ENCODE results near the gene DDX53. TPM values are rescaled to one million over a fixed set of nuclear protein-coding genes. Genes with fewer than 3 reads are reported as not detected.

The DDX53 gene
- not detected for total RNA-seq

GRCh38 chrX:22999696-23000223 is at the start of gene DDX53:
DDX53 (plus strand) TSS chrX:22999960; CDS start chrX:23000058, 98 bp downstream.
- ATAC-seq: no peak

GRCh38 chrX:22950269-22951266 is 49.2 kb upstream of the DDX53 start:
- ATAC-seq: peak; percentile 57

- no peak for ATAC-seq
These were observed 47.8 kb upstream of the DDX53 start for GRCh38 chrX:22952010-22952409.

GRCh38 chrX:22958250-22958649 is 41.5 kb upstream of the DDX53 start:
- no peak for ATAC-seq

GRCh38 chrX:22959204-22959920 is 40.4 kb upstream of the DDX53 start:
- no peak for ATAC-seq

- ATAC-seq: no peak
These were observed 36.6 kb upstream of the DDX53 start for GRCh38 chrX:22963196-22963595.

- no peak for ATAC-seq
These were observed 31.3 kb upstream of the DDX53 start for GRCh38 chrX:22968494-22968893.

GRCh38 chrX:22969411-22969810 is 30.3 kb upstream of the DDX53 start:
- ATAC-seq: no peak

GRCh38 chrX:22970861-22971260 is 28.9 kb upstream of the DDX53 start:
- ATAC-seq: no peak

- no peak for ATAC-seq
These were observed 25.1 kb upstream of the DDX53 start for GRCh38 chrX:22974616-22975015.

- no peak for ATAC-seq
These were observed 24.0 kb upstream of the DDX53 start for GRCh38 chrX:22975786-22976185.

- no peak for ATAC-seq
These were observed 13.8 kb upstream of the DDX53 start for GRCh38 chrX:22985958-22986357.

- ATAC-seq: no peak
These were observed 12.3 kb upstream of the DDX53 start for GRCh38 chrX:22987452-22987851.

GRCh38 chrX:23003116-23003515 is 3.4 kb downstream of the DDX53 start:
- no peak for ATAC-seq

GRCh38 chrX:23008431-23009099 is 8.8 kb downstream of the DDX53 start:
- ATAC-seq: no peak

- ATAC-seq: no peak
These were observed 12.4 kb downstream of the DDX53 start for GRCh38 chrX:23012162-23012561.

GRCh38 chrX:23012636-23013035 is 12.9 kb downstream of the DDX53 start:
- no peak for ATAC-seq

- ATAC-seq: no peak
These were observed 13.6 kb downstream of the DDX53 start for GRCh38 chrX:23013366-23013765.

- ATAC-seq: no peak
These were observed 31.8 kb downstream of the DDX53 start for GRCh38 chrX:23031600-23031999.

GRCh38 chrX:23035493-23035892 is 35.7 kb downstream of the DDX53 start:
- ATAC-seq: no peak

- ATAC-seq: no peak
These were observed 46.7 kb downstream of the DDX53 start for GRCh38 chrX:23046443-23046842.

- no peak for ATAC-seq
These were observed 49.2 kb downstream of the DDX53 start for GRCh38 chrX:23048806-23049573.
